Esophagus squamous epithelium (tissue), 5 donors: Measurements from ENCODE around the gene DGUOK. TPM values are rescaled to one million over a fixed set of nuclear protein-coding genes. Genes with fewer than 3 reads are reported as not detected.

Experiments
- DNase-seq: peaks from one replicate; lab custom pipeline; 2025; lab: John Stamatoyannopoulos, UW
- H3K27ac ChIP-seq, 4 donors: fragments of 200-600 bp; sonication (generic); one replicate each; pipeline ENCODE4 v1.5.1; 2016 to 2019; ENCODE audit warnings: mild to moderate bottlenecking in 1 of 4
- H3K27me3 ChIP-seq, 4 donors: fragments of 200-600 bp; sonication (generic); 1 replicate in 3 of 4; 2 replicates in 1 of 4; pipeline versions ENCODE4 v1.5.1 to v1.6.0; 2017 to 2021; ENCODE audit warnings: antibody characterized with exemption in 1 of 4
- H3K36me3 ChIP-seq, 3 donors: fragments of 200-600 bp; sonication (generic); one replicate each; pipeline ENCODE4 v1.5.1; 2016 to 2019
- H3K4me1 ChIP-seq, 3 donors: fragments of 200-600 bp; sonication (generic); one replicate each; pipeline ENCODE4 v1.5.1; 2017 to 2019
- H3K4me3 ChIP-seq, 4 donors: fragments of 200-600 bp; sonication (generic); 1 replicate in 3 of 4; 2 replicates in 1 of 4; pipeline ENCODE4 v1.5.1; 2016 to 2019; ENCODE audit warnings: mild to moderate bottlenecking in 2 of 4, moderate library complexity in 1 of 4
- H3K9me3 ChIP-seq, 3 donors: fragments of 200-600 bp; sonication (generic); one replicate each; pipeline ENCODE4 v1.5.1; 2016 to 2019
- POLR2A ChIP-seq, 4 donors: fragments of 450-650 bp; IDR thresholded peaks; one replicate each; pipeline ENCODE4 v1.6.1; 2017; ENCODE audit warnings: antibody characterized with exemption in 4 of 4, mild to moderate bottlenecking in 4 of 4, moderate library complexity in 3 of 4
- WGBS, 2 donors: methylation state at CpG; one replicate each; pipeline ENCODE4 v1.1.5; 2018; 5-methylcytosine and 5-hydroxymethylcytosine counted together
- intact Hi-C: fragments of 100-400 bp; cut with DNase I; formaldehyde crosslinking; loops from one replicate; pipeline ENCODE4 v1.15.0; 2022
- total RNA-seq, 4 donors: library from RNA; depleted of rRNA; stranded (reverse); fragments of >200 nt; gene quantifications; one replicate each; pipeline ENCODE4 v1.1.0, GENCODE V29; 2016
- TF ChIP-seq, protein P1 (sequence below), 6 experiments: fragments of 450-650 bp in 4 of 6; fragments of 200-600 bp in 2 of 6; sonication (generic) in 2 of 6; IDR thresholded peaks; one replicate each; pipeline ENCODE4 v1.5.1; 2016 to 2019; ENCODE audit warnings: antibody characterized with exemption in 6 of 6, mild to moderate bottlenecking in 4 of 6, moderate library complexity in 4 of 6
- donor health status: DM: yes; HTN: yes; CAD: no.

DGUOK gene
- total RNA-seq, 4 donors from 2014 or later, result 23.5 to 53.4 (median 40.2) TPM

DNA sequence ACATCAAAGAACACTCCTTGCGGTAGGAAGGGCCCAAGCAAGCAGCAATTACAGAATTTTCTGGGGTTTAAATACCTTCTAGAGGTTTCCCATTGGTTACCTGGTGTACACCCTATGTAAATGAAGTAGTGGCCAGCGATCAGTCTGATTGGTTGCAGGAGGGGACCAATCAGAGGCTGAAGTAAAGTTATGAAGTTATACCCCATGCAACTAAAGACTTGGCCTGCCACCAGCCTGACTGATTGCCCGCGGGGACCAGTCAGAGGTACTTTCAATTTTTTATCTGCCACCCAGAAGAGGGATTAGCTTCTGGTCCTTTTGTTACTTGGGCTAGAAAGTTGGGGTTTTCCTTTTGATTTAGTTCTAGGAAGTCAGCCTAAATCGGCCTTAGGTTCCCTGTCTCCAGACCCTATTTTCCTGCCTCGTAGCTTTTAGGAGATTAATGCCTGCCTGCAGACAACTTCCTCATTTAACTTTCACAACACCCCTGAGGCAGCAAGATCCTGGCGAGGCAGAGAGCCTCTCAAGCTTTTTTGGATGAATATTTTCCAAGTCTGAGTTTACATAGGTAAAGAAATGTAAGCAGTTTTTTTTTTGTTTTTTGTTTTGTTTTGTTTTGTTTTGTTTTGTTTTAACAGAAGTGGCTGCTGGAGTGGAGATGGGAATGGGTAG lies 1.5 kb upstream of the DGUOK start:
- peak in 1 of 4 donors; percentile 21 for TF ChIP-seq POLR2A (IDR thresholded peaks at IDR 0.05)
- TF ChIP-seq, protein P1, sequence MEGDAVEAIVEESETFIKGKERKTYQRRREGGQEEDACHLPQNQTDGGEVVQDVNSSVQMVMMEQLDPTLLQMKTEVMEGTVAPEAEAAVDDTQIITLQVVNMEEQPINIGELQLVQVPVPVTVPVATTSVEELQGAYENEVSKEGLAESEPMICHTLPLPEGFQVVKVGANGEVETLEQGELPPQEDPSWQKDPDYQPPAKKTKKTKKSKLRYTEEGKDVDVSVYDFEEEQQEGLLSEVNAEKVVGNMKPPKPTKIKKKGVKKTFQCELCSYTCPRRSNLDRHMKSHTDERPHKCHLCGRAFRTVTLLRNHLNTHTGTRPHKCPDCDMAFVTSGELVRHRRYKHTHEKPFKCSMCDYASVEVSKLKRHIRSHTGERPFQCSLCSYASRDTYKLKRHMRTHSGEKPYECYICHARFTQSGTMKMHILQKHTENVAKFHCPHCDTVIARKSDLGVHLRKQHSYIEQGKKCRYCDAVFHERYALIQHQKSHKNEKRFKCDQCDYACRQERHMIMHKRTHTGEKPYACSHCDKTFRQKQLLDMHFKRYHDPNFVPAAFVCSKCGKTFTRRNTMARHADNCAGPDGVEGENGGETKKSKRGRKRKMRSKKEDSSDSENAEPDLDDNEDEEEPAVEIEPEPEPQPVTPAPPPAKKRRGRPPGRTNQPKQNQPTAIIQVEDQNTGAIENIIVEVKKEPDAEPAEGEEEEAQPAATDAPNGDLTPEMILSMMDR (IDR thresholded peaks at IDR 0.05), result no peak
- WGBS, 2 donors, result 39 to 66% methylated on average over 7 of the region's 7 CpGs
- no peak for DNase-seq
- peaks cover 0 to 8% (median 0%) of the 10 kb centered on the region in 4 donors for H3K27me3 ChIP-seq
- peaks cover 8 to 48% (median 27%) of the 10 kb centered on the region in 3 donors for H3K4me1 ChIP-seq
- no peaks in the 10 kb centered on the region for H3K9me3 ChIP-seq
- H3K4me3 ChIP-seq, result peak overlapping the region in 1 of 4 donors; percentile 92
- intact Hi-C loops, result loop anchor here (5.0 kb wide), 1 partner anchor 57 kb away; the partner anchor contains the start of gene TET3
- H3K36me3 ChIP-seq, result no peaks in the 10 kb centered on the region
- H3K27ac ChIP-seq, result peak overlapping the region in 3 of 4 donors; percentile 96 to 100 (median 99)

DNA sequence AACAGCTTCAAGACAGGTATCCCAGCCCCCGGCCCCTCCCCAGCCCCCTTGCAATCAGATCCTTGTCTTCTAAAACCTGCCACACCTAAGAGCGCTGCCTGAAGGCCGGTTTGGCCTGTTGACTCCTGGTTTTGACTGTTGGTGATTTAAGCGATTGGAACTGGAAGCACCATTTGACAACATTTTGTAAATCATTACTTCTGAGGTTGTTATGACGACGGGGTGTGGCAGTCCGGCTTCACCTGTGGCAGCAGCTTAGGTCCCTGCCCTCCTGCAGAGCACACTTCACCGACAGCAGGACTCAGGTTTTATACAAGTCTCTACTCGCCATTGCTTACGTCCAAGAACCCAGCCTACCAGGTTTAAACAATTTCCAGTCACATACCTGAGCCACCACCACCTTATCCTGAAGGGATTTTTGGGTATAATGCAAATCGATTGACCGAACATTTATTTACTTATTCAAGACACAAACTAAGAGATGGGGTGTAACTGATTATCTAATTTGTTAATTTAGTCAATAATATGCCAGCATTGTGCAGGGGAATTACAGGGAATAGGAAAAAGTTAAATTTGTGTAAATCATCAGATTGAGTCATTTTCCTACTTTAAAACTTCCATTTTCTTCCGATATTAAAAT lies 707 bp upstream of the DGUOK start:
- intact Hi-C loops, result loop anchor here (5.0 kb wide), 1 partner anchor 56 kb away; the partner anchor contains the start of gene TET3
- 47 to 59% methylated on average over 8 to 13 of the region's 13 CpGs for WGBS, 2 donors
- H3K4me1 ChIP-seq, result peaks cover 8 to 55% (median 27%) of the 10 kb centered on the region in 3 donors
- H3K9me3 ChIP-seq, result no peaks in the 10 kb centered on the region
- no peak for DNase-seq
- H3K36me3 ChIP-seq, result no peaks in the 10 kb centered on the region
- H3K27me3 ChIP-seq, result peaks cover 0 to 4% (median 0%) of the 10 kb centered on the region in 4 donors
- TF ChIP-seq, protein P1 (IDR thresholded peaks at IDR 0.05), result no peak
- TF ChIP-seq POLR2A (IDR thresholded peaks at IDR 0.05), result no peak
- H3K27ac ChIP-seq, result peak overlapping the region; percentile 96 to 100 (median 98)
- peak overlapping the region; percentile 59 to 94 (median 88) for H3K4me3 ChIP-seq

DNA sequence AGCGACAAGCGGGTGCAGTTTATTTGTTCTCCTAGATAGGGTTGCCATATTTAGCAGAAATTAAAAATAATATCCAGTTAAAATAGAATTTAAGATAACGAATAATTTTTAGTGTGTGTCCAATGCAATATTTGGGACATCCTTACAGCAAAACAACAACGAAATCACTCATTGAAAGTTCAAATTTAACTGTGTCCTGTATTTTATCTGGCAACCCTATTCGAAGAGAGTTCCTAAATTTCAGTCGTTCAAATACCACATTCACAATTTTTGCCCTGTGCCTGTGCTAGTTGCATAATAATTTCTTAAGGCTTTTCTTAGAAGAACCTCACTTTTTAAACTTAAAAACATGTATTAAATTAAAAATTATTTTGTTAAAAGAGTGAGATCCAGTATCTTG lies 664 bp downstream of the DGUOK start:
- H3K4me3 ChIP-seq, result peak overlapping the region; percentile 59 to 94 (median 88)
- no peaks in the 10 kb centered on the region for H3K9me3 ChIP-seq
- intact Hi-C loops, result loop anchor here (5.0 kb wide), 1 partner anchor 55 kb away; the partner anchor contains the start of gene TET3
- H3K27me3 ChIP-seq, result no peaks in the 10 kb centered on the region
- no peak for DNase-seq
- peaks cover 0 to 3% (median 0%) of the 10 kb centered on the region in 3 donors for H3K36me3 ChIP-seq
- TF ChIP-seq, protein P1 (IDR thresholded peaks at IDR 0.05), result no peak
- no peak for TF ChIP-seq POLR2A (IDR thresholded peaks at IDR 0.05)
- H3K27ac ChIP-seq, result peak overlapping the region; percentile 96 to 100 (median 98)
- 12 to 15% methylated on average over 6 of the region's 6 CpGs for WGBS, 2 donors
- H3K4me1 ChIP-seq, result peaks cover 8 to 68% (median 31%) of the 10 kb centered on the region in 3 donors

DNA sequence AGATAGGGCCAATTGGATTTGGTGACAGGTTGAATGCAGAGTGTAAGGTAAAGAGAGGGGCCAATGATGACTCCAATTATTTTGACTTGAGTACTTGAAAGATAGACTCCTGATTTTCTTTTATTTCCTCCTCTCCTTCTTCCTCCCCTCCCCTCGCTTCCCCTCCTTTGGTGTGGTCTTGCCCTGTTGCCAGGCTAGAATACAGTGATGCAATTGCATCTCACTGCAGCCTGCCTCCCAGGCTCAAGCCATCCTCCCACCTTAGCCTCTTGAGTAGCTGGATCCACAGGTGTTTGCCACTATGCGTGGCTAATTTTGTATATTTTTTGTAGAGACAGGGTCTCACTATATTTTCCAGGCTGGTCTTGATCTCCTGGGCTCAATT lies 2.3 kb downstream of the DGUOK start:
- no peak for DNase-seq
- no peaks in the 10 kb centered on the region for H3K9me3 ChIP-seq
- H3K36me3 ChIP-seq, result peaks cover 0 to 16% (median 0%) of the 10 kb centered on the region in 3 donors
- peaks cover 8 to 82% (median 31%) of the 10 kb centered on the region in 3 donors for H3K4me1 ChIP-seq
- H3K27ac ChIP-seq, result no peak overlapping the region
- no peak for TF ChIP-seq POLR2A (IDR thresholded peaks at IDR 0.05)
- TF ChIP-seq, protein P1 (IDR thresholded peaks at IDR 0.05), result no peak
- 75 to 89% methylated on average over 2 of the region's 2 CpGs for WGBS, 2 donors
- H3K4me3 ChIP-seq, result no peak overlapping the region
- intact Hi-C loops, result loop anchor here (5.0 kb wide), 1 partner anchor 53 kb away; the partner anchor contains the start of gene TET3
- H3K27me3 ChIP-seq, result no peaks in the 10 kb centered on the region

DNA sequence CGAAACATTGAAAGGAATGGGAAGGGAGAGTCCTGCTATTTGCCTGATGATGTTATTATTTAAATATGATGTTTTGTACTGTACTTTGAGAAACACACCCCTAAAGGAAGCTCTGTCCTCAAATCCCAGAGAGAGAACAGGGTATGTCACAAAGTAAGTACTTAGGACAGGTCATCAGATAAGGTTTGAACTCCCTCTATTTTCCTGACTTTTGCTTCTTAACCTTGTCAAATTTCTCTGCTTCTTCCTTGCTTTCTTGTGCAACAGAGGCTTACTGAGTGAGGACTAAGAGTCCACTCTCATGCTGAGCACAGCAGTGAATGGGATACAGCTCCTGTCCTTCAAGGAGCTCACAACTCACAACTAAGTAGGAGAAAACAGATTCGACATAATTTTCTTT lies 3.7 kb downstream of the DGUOK start:
- intact Hi-C loops, result no loop called here
- no peaks in the 10 kb centered on the region for H3K9me3 ChIP-seq
- H3K4me1 ChIP-seq, result peaks cover 9 to 85% (median 32%) of the 10 kb centered on the region in 3 donors
- peaks cover 0 to 20% (median 0%) of the 10 kb centered on the region in 3 donors for H3K36me3 ChIP-seq
- DNase-seq, result no peak
- H3K27me3 ChIP-seq, result no peaks in the 10 kb centered on the region
- H3K4me3 ChIP-seq, result no peak overlapping the region
- TF ChIP-seq, protein P1 (IDR thresholded peaks at IDR 0.05), result no peak
- no peak for TF ChIP-seq POLR2A (IDR thresholded peaks at IDR 0.05)
- WGBS, 2 donors, result 75 to 92% methylated on average over 2 of the region's 2 CpGs
- peak overlapping the region in 1 of 4 donors; percentile 18 for H3K27ac ChIP-seq
